Activated naive CD8-positive, alpha-beta T cell treated with anti-CD3 and anti-CD28 coated beads, Interleukin-2, amount 50 U/mL, for 24 hours (primary cell): ENCODE measurements around the gene SCN4A.

ENCODE experiments used
- ATAC-seq: fragments of 150-1000 bp; cut with Tn5 transposase; one replicate; pipeline ENCODE4 v1.10.0; 2021
- DNase-seq: peaks from one replicate; pipeline ENCODE4 v3.0.0; 2021
- H3K27ac Mint-ChIP-seq: one replicate; pipeline ENCODE4 v1.8.0; 2021; ENCODE audit warnings: mild to moderate bottlenecking, mixed read lengths
- H3K27me3 Mint-ChIP-seq: one replicate; pipeline ENCODE4 v1.8.0; 2021; ENCODE audit warnings: mixed read lengths
- H3K36me3 Mint-ChIP-seq: one replicate; pipeline ENCODE4 v1.8.0; 2021; ENCODE audit warnings: low read depth, mixed read lengths
- H3K4me1 Mint-ChIP-seq: one replicate; pipeline ENCODE4 v1.8.0; 2021; ENCODE audit warnings: mixed read lengths
- H3K4me3 Mint-ChIP-seq: one replicate; pipeline ENCODE4 v1.8.0; 2021; ENCODE audit warnings: mild to moderate bottlenecking, moderate library complexity, mixed read lengths
- H3K9me3 Mint-ChIP-seq: one replicate; pipeline ENCODE4 v1.8.0; 2021; ENCODE audit warnings: mixed read lengths

Gene SCN4A

DNA sequence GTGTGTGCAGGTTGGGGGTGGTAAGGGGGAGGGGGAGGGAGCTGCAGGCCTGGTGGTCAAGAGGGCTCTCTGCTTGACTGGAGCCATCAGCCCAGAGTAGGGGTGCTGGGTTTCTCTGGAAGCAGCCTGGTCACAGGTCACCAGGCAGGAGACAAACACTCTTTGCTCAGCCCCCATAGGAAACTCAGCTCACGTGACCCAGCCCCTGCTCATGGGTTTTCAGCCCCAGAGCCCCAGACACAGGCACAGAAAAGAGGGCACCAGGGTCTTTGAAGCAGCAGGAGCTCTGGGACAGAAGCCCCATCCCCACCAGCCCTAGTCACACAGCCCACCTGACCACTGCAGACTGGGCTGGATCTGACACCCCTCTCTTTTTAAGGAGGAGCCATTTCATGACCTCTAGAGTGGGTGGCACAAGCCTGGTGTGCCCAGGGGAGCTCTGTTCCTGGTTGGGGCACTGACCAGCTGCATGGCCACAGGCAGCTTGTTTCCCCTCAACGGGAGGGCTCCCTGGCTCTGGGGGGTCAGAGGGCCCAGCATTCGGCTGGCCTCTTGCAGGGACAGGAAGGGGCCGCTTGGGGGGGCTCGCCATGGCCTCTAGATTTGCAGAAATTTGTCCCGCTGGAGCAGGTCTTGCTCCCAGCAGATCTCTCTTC lies 26.8 kb downstream of the SCN4A start:
- peaks cover 17% of the 10 kb centered on the region for H3K4me1 Mint-ChIP-seq
- DNase-seq: peak; percentile 52
- no peaks in the 10 kb centered on the region for H3K9me3 Mint-ChIP-seq
- H3K4me3 Mint-ChIP-seq: no peak overlapping the region
- no peaks in the 10 kb centered on the region for H3K27me3 Mint-ChIP-seq
- no peak for ATAC-seq
- no peaks in the 10 kb centered on the region for H3K36me3 Mint-ChIP-seq
- no peak overlapping the region for H3K27ac Mint-ChIP-seq

DNA sequence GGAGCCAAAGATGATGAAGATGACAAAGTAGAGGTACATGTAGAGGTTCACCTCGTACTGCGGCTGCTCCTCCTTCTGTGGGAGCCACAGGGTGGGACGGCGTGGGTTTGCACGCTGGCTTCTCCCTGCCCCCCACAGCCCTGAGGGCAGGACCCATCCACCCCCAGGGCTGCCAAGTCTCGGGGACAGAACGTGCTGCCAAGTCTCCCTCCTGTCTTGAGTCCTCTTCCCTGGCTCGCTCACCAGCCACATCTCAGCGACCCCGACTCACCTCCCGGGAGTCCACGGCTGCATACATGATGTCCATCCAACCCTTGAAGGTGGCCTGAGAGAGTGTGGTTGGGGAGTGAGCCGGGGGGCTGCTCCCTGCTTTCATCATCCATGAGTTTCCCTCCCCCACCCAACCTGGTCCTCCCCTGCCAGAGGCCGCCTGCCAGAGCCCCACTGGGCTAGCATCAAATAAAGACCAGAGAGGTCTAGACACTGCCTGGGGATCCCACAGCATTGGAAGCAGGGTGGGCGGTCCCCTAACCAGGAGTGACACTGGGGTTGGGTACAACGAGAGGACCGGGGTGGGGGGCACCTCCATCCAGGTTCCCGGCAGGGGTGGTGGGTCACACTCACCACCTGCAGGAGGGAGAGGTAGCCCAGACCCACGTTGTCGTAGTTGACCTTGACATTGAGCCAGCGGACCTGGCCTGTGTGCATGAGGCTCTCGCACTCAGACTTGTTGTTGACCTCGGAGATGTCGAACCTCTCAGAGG lies 27.8 kb downstream of the SCN4A start:
- Mint-ChIP-seq H3K4me3 (no peak overlapping the region), H3K4me1 (peaks cover 17% of the 10 kb centered on the region), H3K36me3 (no peaks in the 10 kb centered on the region), H3K27me3 (no peaks in the 10 kb centered on the region), H3K9me3 (no peaks in the 10 kb centered on the region), H3K27ac (no peak overlapping the region)
- no peak for ATAC-seq
- DNase-seq: no peak

DNA sequence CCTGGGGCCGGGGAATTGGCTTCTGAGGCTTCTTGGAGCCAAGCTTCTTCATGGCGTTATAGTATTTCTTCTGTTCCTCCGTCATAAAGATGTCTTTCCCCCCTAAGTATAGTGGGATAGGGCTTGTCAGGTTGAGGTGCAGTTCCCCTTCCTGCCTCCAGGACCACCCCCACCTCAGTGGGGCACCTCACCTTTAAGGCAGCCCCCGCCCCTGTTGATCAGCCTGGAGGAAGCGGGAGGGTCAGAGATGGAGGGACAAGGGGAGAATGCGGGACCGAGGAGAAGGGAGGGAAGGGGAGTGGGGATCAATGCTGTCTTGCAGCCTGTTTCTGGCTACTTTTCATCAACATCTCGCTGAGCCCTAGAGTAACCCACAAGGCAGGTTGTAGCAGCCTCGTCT lies 29.0 kb downstream of the SCN4A start:
- H3K27ac Mint-ChIP-seq: no peak overlapping the region
- no peaks in the 10 kb centered on the region for H3K27me3 Mint-ChIP-seq
- ATAC-seq: no peak
- no peak overlapping the region for H3K4me3 Mint-ChIP-seq
- H3K36me3 Mint-ChIP-seq: no peaks in the 10 kb centered on the region
- no peak for DNase-seq
- peaks cover 21% of the 10 kb centered on the region for H3K4me1 Mint-ChIP-seq
- no peaks in the 10 kb centered on the region for H3K9me3 Mint-ChIP-seq

DNA sequence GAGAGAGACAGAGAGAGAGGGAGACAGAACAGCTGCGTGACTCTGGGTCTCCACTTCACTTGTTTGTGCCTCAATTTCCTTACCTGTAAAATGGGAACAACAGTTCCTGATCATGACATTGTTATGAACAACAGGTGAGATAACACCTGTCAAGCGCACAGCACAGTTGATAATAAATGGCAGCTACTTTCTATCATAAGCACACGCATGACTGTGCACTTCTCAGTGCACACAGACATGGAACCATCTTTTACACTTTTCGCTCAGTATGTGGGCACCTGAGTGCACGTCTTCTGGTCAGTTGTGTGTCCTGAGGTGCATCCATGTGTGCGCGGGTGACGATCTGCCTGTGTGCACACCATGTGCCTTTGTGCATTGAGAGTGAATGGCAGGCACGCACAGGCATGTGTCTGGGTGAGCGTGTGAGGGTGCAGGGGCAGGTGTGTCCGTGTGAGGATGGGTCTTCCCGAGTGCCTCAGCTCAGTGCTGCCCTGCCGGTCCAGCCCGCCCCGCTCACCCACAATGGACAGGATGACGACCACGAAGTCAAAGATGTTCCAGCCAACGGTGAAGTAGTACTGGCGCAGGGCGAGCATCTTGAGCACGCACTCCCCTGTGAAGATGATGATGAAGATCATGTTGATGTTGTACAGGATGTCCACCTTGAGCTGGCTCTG lies 30.3 kb downstream of the SCN4A start:
- peaks cover 23% of the 10 kb centered on the region for H3K4me1 Mint-ChIP-seq
- H3K27me3 Mint-ChIP-seq: no peaks in the 10 kb centered on the region
- no peak overlapping the region for H3K27ac Mint-ChIP-seq

DNA sequence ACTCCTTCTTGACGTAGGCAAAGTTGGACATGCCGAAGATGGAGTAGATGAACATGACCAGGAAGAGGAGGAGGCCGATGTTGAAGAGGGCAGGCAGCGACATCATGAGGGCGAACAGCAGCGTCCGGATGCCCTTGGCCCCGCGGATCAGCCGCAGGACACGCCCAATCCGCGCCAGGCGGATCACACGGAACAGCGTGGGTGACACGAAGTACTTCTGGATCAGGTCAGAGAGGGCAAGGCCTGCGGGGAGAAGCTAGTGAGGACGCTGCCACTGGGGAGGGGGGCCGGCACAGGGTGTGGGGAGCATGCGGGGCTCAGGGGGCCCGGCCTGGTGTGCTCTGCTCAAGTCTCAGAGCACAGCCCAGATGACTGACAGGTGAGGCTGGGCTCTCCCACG lies 31.0 kb downstream of the SCN4A start:
- no peak overlapping the region for H3K27ac Mint-ChIP-seq
- no peak for DNase-seq
- peaks cover 21% of the 10 kb centered on the region for H3K4me1 Mint-ChIP-seq

More for the DNA sequence above, 30.3 kb downstream of the SCN4A start:
- Mint-ChIP-seq H3K4me3 (no peak overlapping the region), H3K9me3 (no peaks in the 10 kb centered on the region), H3K36me3 (no peaks in the 10 kb centered on the region)
- no peak for DNase-seq
- ATAC-seq: no peak

DNA sequence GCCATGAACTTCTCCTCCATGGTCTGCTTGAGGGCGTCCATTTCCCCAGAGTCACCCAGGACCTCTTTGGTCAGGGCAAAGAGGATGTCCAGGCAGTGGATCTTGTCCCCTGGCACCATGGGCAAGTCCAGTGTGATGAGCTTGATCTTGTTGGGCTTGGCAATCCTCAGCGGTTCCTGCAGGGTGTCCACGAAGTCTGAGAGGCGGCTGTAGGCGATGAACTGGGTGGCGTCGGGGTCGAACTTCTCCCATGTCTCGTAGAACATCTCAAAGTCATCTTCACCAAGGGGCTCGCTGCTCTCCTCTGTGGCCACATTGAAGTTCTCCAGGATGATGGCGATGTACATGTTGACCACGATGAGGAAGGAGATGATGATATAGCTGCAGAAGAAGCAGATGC lies 31.6 kb downstream of the SCN4A start:
- Mint-ChIP-seq H3K27me3 (no peaks in the 10 kb centered on the region), H3K9me3 (no peaks in the 10 kb centered on the region), H3K4me1 (peaks cover 17% of the 10 kb centered on the region), H3K36me3 (no peaks in the 10 kb centered on the region), H3K4me3 (no peak overlapping the region), H3K27ac (no peak overlapping the region)
- ATAC-seq (no peak), DNase-seq (no peak)

More for the DNA sequence above, 31.0 kb downstream of the SCN4A start:
- Mint-ChIP-seq H3K4me3 (no peak overlapping the region), H3K9me3 (no peaks in the 10 kb centered on the region), H3K36me3 (no peaks in the 10 kb centered on the region), H3K27me3 (no peaks in the 10 kb centered on the region)
- no peak for ATAC-seq

DNA sequence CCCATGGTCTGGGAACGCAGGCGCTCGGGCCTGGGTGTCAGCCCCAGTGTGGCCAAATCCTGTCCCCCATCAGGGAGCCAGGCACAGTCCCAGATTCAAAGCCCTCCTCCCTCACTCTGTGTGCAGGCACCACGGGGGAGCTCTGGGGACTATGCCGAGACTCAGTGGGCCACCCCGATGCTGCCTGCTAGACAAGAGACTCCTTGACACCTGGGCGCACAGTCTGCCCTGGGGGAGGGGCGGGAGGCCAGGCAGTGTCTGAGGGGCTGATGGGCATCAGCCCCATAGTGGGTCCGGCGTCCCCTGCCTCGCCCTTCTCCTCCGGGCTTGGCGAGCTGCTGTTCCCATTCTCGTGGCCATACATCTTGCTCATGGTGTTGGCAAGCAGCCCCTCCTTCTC lies 32.1 kb downstream of the SCN4A start:
- ATAC-seq: no peak
- Mint-ChIP-seq H3K9me3 (no peaks in the 10 kb centered on the region), H3K4me1 (peaks cover 14% of the 10 kb centered on the region), H3K4me3 (no peak overlapping the region), H3K27ac (no peak overlapping the region), H3K27me3 (no peaks in the 10 kb centered on the region), H3K36me3 (no peaks in the 10 kb centered on the region)
- DNase-seq: no peak

DNA sequence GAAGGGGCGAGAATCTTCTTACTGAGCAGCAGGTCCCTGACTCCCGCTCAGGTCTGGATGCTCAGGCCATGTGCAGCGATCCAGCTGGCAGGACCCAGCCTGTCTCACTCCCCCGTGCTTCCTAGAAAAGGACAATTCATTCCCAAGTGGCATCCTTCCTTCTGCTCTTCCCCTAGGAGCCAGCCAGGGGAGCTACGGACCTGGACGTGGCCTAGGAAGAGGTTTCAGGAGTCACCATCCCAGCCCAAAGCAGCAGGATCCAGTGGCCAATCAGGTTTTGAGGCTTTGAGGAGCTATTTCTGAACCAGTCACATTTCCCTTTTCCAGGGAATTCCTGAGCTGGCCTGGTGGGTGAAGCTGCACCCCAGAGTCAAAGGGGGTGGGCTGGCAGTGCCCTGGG lies 32.8 kb downstream of the SCN4A start:
- Mint-ChIP-seq H3K9me3 (no peaks in the 10 kb centered on the region), H3K27me3 (no peaks in the 10 kb centered on the region), H3K4me1 (peaks cover 10% of the 10 kb centered on the region), H3K27ac (no peak overlapping the region), H3K4me3 (no peak overlapping the region), H3K36me3 (no peaks in the 10 kb centered on the region)
- DNase-seq: no peak
- ATAC-seq: no peak

DNA sequence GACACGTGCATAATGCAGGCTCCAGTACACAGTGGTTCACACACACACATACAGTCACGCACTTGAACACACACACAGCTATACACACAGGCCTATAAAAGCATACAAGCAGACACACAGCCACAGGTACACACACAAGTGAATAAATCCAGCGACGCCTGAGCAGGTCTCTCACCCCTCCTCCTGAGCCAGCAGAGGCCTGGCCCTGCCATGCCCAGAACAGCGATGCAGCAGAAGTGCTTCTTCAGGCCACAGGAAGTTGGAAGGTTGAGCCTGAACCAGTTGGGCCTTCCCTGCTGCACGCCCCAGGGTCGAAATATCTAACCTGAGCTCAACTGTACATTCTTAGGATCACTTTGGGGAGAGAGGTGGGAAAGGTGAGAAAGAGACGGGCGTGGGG lies 33.3 kb downstream of the SCN4A start:
- no peaks in the 10 kb centered on the region for H3K27me3 Mint-ChIP-seq
- ATAC-seq: no peak
- H3K36me3 Mint-ChIP-seq: no peaks in the 10 kb centered on the region
- no peak overlapping the region for H3K27ac Mint-ChIP-seq
- no peak for DNase-seq
- no peak overlapping the region for H3K4me3 Mint-ChIP-seq
- H3K9me3 Mint-ChIP-seq: no peaks in the 10 kb centered on the region
- H3K4me1 Mint-ChIP-seq: peaks cover 10% of the 10 kb centered on the region

DNA sequence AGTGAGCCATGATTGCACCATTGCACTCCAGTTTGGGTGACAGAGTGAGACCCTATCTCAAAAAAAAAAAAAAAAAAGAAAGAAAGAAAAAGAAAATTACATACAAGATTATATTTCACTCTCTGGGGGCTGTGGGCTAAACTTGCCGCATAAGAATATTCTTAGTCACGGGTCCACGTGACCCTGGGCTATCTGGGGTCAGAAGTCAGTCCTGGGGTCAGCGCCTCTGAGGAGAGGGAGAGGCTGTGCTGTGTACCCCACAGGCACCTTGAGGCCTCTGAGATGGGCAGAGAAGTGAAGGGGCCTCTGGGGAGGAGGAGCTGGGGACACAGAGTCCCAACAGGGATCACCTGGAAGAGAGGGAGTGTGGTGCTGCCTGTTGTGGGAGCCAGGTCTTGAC lies 34.8 kb downstream of the SCN4A start:
- H3K4me3 Mint-ChIP-seq: no peak overlapping the region
- no peak overlapping the region for H3K27ac Mint-ChIP-seq
- DNase-seq (no peak), ATAC-seq (no peak)
- no peaks in the 10 kb centered on the region for H3K27me3 Mint-ChIP-seq
- H3K9me3 Mint-ChIP-seq: no peaks in the 10 kb centered on the region
- H3K4me1 Mint-ChIP-seq: peaks cover 14% of the 10 kb centered on the region
- no peaks in the 10 kb centered on the region for H3K36me3 Mint-ChIP-seq

DNA sequence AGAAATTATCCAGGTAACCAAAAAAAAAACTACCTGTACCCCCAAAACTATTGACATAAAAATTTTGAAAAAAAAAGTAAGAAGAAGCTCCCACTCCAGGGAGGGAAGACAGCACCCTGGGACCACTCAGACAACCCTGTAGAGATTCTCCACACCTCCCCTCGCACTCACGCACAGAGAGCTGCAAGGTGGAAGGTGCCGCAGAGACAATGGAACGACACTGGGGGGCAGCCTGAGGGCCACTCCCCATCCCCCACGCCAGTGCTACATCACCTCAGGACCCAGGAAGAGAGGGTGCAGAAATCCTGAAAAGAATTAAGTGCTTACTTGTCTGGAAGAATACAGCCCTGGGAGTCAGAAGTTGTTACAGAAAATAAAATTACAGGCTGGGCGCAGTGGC lies 35.4 kb downstream of the SCN4A start:
- Mint-ChIP-seq H3K4me1 (peaks cover 19% of the 10 kb centered on the region), H3K9me3 (no peaks in the 10 kb centered on the region), H3K36me3 (no peaks in the 10 kb centered on the region), H3K4me3 (no peak overlapping the region), H3K27ac (no peak overlapping the region), H3K27me3 (no peaks in the 10 kb centered on the region)
- ATAC-seq (no peak), DNase-seq (no peak)

DNA sequence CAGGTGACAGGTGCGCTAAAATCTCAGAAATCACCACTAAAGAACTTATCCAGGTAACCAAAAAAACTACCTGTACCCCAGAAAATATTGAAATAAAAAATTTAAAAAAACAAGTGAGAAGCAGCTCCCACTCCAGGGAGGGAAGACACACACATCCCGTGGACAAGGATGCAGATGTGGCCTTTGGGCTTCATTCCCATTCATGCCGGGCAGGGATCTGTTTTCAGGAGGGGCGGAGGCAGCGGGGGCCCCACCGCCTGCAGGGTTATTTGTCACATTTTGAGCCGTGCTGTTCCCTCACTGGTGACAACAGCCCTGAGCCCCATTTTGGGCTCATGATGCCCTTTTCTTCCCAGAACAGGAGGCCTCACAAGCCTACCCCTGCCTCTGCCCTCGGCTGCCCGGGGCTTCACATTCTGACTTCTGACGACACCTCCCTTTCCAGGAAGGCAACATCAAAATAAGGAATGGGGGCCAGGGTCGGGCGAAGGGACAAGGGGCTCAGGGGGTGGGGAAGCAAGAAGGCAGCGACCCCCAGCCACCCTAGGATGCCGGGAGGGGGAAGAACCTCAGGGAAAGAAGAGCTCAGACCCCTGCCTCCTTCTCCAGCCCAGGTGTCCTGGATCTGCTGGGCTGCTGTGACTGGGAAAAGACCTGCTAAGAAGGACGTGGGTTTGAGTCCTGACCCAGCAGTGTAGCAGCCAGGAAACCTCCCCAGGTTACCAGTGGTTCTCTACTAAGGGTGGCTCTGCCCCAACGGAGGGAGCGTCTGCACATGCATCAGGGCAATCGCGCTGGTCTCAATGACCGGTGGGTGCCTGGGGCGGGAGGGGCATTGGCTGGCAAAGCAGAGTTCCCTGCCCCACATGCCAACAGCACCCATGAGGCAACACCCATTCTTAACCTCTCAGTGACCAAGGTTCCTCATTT lies 38.3 kb downstream of the SCN4A start:
- no peak for ATAC-seq
- Mint-ChIP-seq H3K4me3 (no peak overlapping the region), H3K27me3 (no peaks in the 10 kb centered on the region), H3K4me1 (peaks cover 34% of the 10 kb centered on the region), H3K36me3 (peaks cover under 1% of the 10 kb centered on the region), H3K27ac (no peak overlapping the region), H3K9me3 (no peaks in the 10 kb centered on the region)
- no peak for DNase-seq

DNA sequence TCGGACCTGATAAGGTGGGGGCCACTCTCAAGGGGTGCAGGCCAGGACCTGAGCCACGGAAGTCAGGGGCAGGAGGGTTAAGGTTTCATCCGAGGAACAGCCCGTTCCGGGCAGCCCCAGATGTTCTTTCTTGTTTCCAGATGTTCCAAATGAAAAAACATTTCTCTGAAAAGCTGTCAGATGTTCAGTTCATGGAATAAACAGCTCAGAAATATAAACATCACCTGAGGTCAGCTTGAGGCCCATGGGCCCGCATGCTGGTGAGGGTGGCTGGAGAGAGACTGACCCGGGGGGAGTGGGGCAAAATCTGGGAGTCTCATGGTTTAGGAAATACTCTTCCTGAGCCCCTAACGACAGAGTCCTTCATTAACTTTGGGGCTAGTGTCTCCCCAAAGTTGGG lies 39.1 kb downstream of the SCN4A start:
- Mint-ChIP-seq H3K4me1 (peaks cover 32% of the 10 kb centered on the region), H3K9me3 (no peaks in the 10 kb centered on the region), H3K4me3 (no peak overlapping the region), H3K27ac (no peak overlapping the region), H3K27me3 (no peaks in the 10 kb centered on the region), H3K36me3 (peaks cover 2% of the 10 kb centered on the region)
- DNase-seq: no peak
- ATAC-seq: no peak

DNA sequence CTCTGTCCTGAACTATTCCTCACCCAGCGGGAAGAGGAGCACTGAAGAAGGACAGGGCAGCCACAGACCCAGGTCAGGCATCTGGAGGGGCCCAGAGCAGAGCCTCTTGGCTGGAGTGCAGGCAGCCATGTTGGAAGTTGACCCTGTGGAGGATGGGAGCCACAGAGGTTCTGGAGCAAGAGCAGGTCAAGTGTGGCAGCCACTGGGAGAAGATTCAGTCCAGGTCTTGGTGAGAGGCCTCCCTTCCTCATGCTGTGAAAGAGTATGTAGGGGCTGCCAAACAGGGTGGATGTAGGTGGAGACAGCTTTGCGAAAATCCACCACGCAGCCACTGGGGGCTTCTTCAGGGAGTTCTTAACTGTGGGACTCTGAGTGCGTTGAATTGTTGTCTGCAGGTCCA lies 40.0 kb downstream of the SCN4A start:
- no peaks in the 10 kb centered on the region for H3K9me3 Mint-ChIP-seq
- peaks cover 31% of the 10 kb centered on the region for H3K4me1 Mint-ChIP-seq
- peak overlapping the region; percentile 74 for H3K27ac Mint-ChIP-seq
- H3K36me3 Mint-ChIP-seq: peaks cover 2% of the 10 kb centered on the region
- peak overlapping the region; percentile 92 for H3K4me3 Mint-ChIP-seq
- H3K27me3 Mint-ChIP-seq: no peaks in the 10 kb centered on the region
- DNase-seq (no peak), ATAC-seq (no peak)
